K562 (cell line): Measurements from ENCODE around the gene SPAG7. TPM values are rescaled to one million over a fixed set of nuclear protein-coding genes. Genes with fewer than 3 reads are reported as not detected.

Experiments used
- ATAC-seq: fragments of 200-7000 bp; cut with Tn5 transposase; 3 replicates; pipeline ENCODE4 v1.9.1; 2020; ENCODE audit warnings: moderate library complexity
- BruUV-seq: library from RNA; stranded (reverse); fragments of 400-500 nt; replicated peaks from 2 replicates; lab custom pipeline; 2021; lab: Mats Ljungman, UMichigan
- CTCF ChIA-PET: fragments of 300-600 bp; formaldehyde crosslinking; extraction: SDS; loops from one replicate; lab custom pipeline; 2021; ENCODE audit warnings: low intra/inter-chr PET ratio; lab: Yijun Ruan, JAX
- POLR2A ChIA-PET: fragments of 300-600, 350-650 bp; sonication (Branson Sonifier 250); formaldehyde crosslinking; extraction: SDS; loops from one replicate; lab custom pipeline; 2021; ENCODE audit warnings: antibody characterized with exemption, inconsistent platforms; lab: Yijun Ruan, JAX
- DNase-seq, 4 experiments: peaks; one replicate each; pipeline versions ENCODE4 v3.0.0 to v3.0.0-alpha.2; 2011 to 2018; ENCODE audit warnings: low spot score in 3 of 4, mixed read lengths in 3 of 4; ENCODE audit errors: extremely low read depth in 1 of 4
- FAIRE-seq: peaks from 2 replicates; lab custom pipeline; 2011; peaks lifted over from hg19 to GRCh38; lab: Jason Lieb, UNC
- H2AFZ ChIP-seq: 2 replicates; pipeline ENCODE4 v1.6.0; 2011; ENCODE audit warnings: low read depth, low read length, control low read depth, inconsistent platforms
- H3K27ac ChIP-seq: fragments of 200-600 bp; 3 replicates; pipeline ENCODE4 v1.8.0; 2011; ENCODE audit warnings: low read depth, mild to moderate bottlenecking, control low read depth, inconsistent platforms, low read length, moderate library complexity, mixed read lengths; ENCODE audit errors: extremely low read depth
- H3K27me3 ChIP-seq, 2 experiments: fragments of 300-600 bp in 1 of 2; 2 replicates in 1 of 2; 3 replicates in 1 of 2; pipeline versions ENCODE4 v1.6.0 to v1.8.0; 2011; ENCODE audit warnings: inconsistent platforms in 2 of 2, low read length in 2 of 2, mild to moderate bottlenecking in 1 of 2, mixed read lengths in 1 of 2, moderate library complexity in 1 of 2; ENCODE audit not compliant: control insufficient read depth in 2 of 2, insufficient read depth in 2 of 2
- H3K36me3 ChIP-seq: fragments of 300-600 bp; 3 replicates; pipeline ENCODE4 v1.8.0; 2011; ENCODE audit warnings: mild to moderate bottlenecking, low read length, inconsistent platforms; ENCODE audit not compliant: control insufficient read depth, insufficient read depth
- H3K4me1 ChIP-seq, 2 experiments: fragments of 200-600 bp in 1 of 2; replicated peaks in 1 of 2; 2 replicates in 1 of 2; 3 replicates in 1 of 2; pipeline versions ENCODE4 v1.5.1 to v1.8.0; 2011; ENCODE audit warnings: inconsistent platforms in 2 of 2, low read length in 2 of 2, mild to moderate bottlenecking in 1 of 2, mixed read lengths in 1 of 2, moderate library complexity in 1 of 2; ENCODE audit not compliant: control insufficient read depth in 2 of 2, insufficient read depth in 2 of 2
- H3K4me2 ChIP-seq: 2 replicates; pipeline ENCODE4 v1.6.1; 2011; ENCODE audit warnings: low read length, control low read depth, inconsistent platforms, mixed read lengths; ENCODE audit not compliant: insufficient read depth
- H3K4me3 ChIP-seq: fragments of 200-600 bp; sonication (generic), shearing (Covaris generic); 2 replicates; pipeline ENCODE4 v1.5.1; 2016; ENCODE audit warnings: control low read depth, inconsistent platforms
- H3K79me2 ChIP-seq: fragments of 200-600 bp; 3 replicates; pipeline ENCODE4 v1.8.0; 2011; ENCODE audit warnings: low read length, inconsistent platforms; ENCODE audit not compliant: control insufficient read depth, insufficient read depth
- H3K9ac ChIP-seq, 2 experiments: 2 replicates each; pipeline versions ENCODE4 v1.6.0 to v1.6.1; 2011; ENCODE audit warnings: low read depth in 2 of 2, low read length in 2 of 2, control low read depth in 1 of 2, inconsistent platforms in 1 of 2, mild to moderate bottlenecking in 1 of 2, mixed read lengths in 1 of 2; ENCODE audit not compliant: insufficient read depth in 1 of 2
- H3K9me1 ChIP-seq: one replicate; pipeline ENCODE4 v1.6.0; 2011; ENCODE audit warnings: inconsistent platforms, mild to moderate bottlenecking, low read length, moderate library complexity; ENCODE audit not compliant: control insufficient read depth, insufficient read depth
- H3K9me3 ChIP-seq: replicated peaks from 2 replicates; pipeline ENCODE4 v1.5.1; 2011; ENCODE audit warnings: low read depth, low read length, inconsistent platforms; ENCODE audit not compliant: control insufficient read depth, insufficient read depth
- H4K20me1 ChIP-seq: replicated peaks from 2 replicates; pipeline ENCODE4 v1.6.1; 2011; ENCODE audit warnings: low read length, inconsistent platforms, mixed read lengths; ENCODE audit not compliant: control insufficient read depth, insufficient read depth
- ARNT ChIP-seq, 2 experiments: fragments of 450-650 bp; IDR thresholded peaks; 2 replicates each; pipeline ENCODE4 v1.6.1; 2016; ENCODE audit warnings: mild to moderate bottlenecking in 1 of 2
- CCAR2 ChIP-seq: fragments of 200-400 bp; formaldehyde crosslinking; IDR thresholded peaks from 2 replicates; pipeline ENCODE4 v1.6.1; 2017; ENCODE audit warnings: mild to moderate bottlenecking, low read depth, low read length
- CEBPB ChIP-seq: fragments of 450-650 bp; IDR thresholded peaks from 2 replicates; pipeline ENCODE4 v1.6.1; 2016; ENCODE audit warnings: missing genetic modification characterization, missing compliant biosample characterization
- EWSR1 ChIP-seq: fragments of 450-650 bp; IDR thresholded peaks from 2 replicates; pipeline ENCODE4 v1.6.1; 2018; ENCODE audit warnings: borderline replicate concordance, mild to moderate bottlenecking, low read depth, moderate library complexity; ENCODE audit not compliant: partially characterized antibody
- GABPB1 ChIP-seq: sonication (generic); formaldehyde crosslinking; IDR thresholded peaks from 2 replicates; pipeline ENCODE4 v1.8.0; 2022; ENCODE audit warnings: mild to moderate bottlenecking, missing genetic modification reagents
- NFXL1 ChIP-seq: fragments of 450-650 bp; formaldehyde crosslinking; IDR thresholded peaks from 2 replicates; pipeline ENCODE4 v1.4.0; 2021; ENCODE audit warnings: mild to moderate bottlenecking
- PML ChIP-seq: IDR thresholded peaks from 2 replicates; pipeline ENCODE4 v1.6.1; 2012; ENCODE audit warnings: low read length, inconsistent platforms
- POLR2AphosphoS5 ChIP-seq: IDR thresholded peaks from 2 replicates; pipeline ENCODE4 v1.6.1; 2011; ENCODE audit warnings: mild to moderate bottlenecking, low read depth, low read length, moderate library complexity; ENCODE audit not compliant: control insufficient read depth, insufficient read depth
- RBFOX2 ChIP-seq: fragments of 200-400 bp; formaldehyde crosslinking; IDR thresholded peaks from 2 replicates; pipeline ENCODE4 v1.6.1; 2017; ENCODE audit warnings: low read depth, mild to moderate bottlenecking, low read length, moderate library complexity
- SETDB1 ChIP-seq: IDR thresholded peaks from one replicate; pipeline ENCODE4 v1.6.1; 2012; ENCODE audit warnings: low read length, control low read depth, inconsistent platforms
- SMAD2 ChIP-seq: fragments of 150-350 bp; IDR thresholded peaks from 2 replicates; pipeline ENCODE4 v1.6.1; 2014; ENCODE audit warnings: low read depth, mild to moderate bottlenecking, low read length
- SPI1 ChIP-seq: IDR thresholded peaks from 2 replicates; pipeline ENCODE4 v1.6.1; 2011; ENCODE audit warnings: low read depth, low read length, control low read depth, borderline replicate concordance
- THRAP3 ChIP-seq: fragments of 450-650 bp; IDR thresholded peaks from 2 replicates; pipeline ENCODE4 v1.6.1; 2016; ENCODE audit warnings: mild to moderate bottlenecking, inconsistent platforms, borderline replicate concordance
- TSC22D4 ChIP-seq: fragments of 450-650 bp; IDR thresholded peaks from 2 replicates; pipeline ENCODE4 v1.6.1; 2016; ENCODE audit warnings: missing genetic modification characterization, missing biosample characterization, control low read depth
- ZNF165 ChIP-seq: fragments of 250-450 bp; sonication (Bioruptor Pico); IDR thresholded peaks from 2 replicates; pipeline ENCODE4 v1.4.0; 2020; ENCODE audit warnings: borderline replicate concordance
- ZNF282 ChIP-seq: sonication (generic); formaldehyde crosslinking; IDR thresholded peaks from 2 replicates; pipeline ENCODE4 v1.8.1; 2023; ENCODE audit warnings: missing genetic modification reagents
- WGBS: fragments of 100-300 bp; shearing (Covaris generic); methylation state at CpG from one replicate; pipeline ENCODE4 v1.1.6; 2016; ENCODE audit warnings: low coverage, mixed read lengths; ENCODE audit not compliant: insufficient coverage; ENCODE audit errors: missing lambda C conversion rate; 5-methylcytosine and 5-hydroxymethylcytosine counted together
- in situ Hi-C: fragments of 300-500 bp; cut with MboI; formaldehyde crosslinking; loops from 4 replicates; pipeline ENCODE4 v1.15.0; 2018; ENCODE audit warnings: inconsistent platforms, mixed read lengths
- intact Hi-C: fragments of 100-400 bp; cut with micrococcal nuclease; formaldehyde crosslinking; loops from 2 replicates; pipeline ENCODE4 v1.14.2; 2022
- polyA plus RNA-seq, 8 experiments: library from polyadenylated mRNA; depleted of rRNA in 4 of 8; stranded (reverse) in 5 of 8; unstranded in 3 of 8; fragments of >200 nt; fragmentation: Nextera tagmentation in 2 of 8; fragmentation: Illumina TruSeq in 1 of 8; extraction: Ambion mirVana in 2 of 8; extraction: Trizol in 1 of 8; gene quantifications; 2 replicates each; pipeline versions ENCODE4 v1.2.1 to v1.2.3, GENCODE V29; 2011 to 2014; ENCODE audit warnings: inconsistent platforms in 1 of 8, missing spikeins in 1 of 8
- total RNA-seq, 7 experiments: library from RNA; depleted of rRNA in 6 of 7; stranded (reverse); fragments of >200 nt in 6 of 7; fragmentation: Illumina TruSeq in 2 of 7; extraction: Trizol in 2 of 7; gene quantifications; 2 replicates each; pipeline versions ENCODE4 v1.2.1 to v1.2.3, GENCODE V29; 2011 to 2021; ENCODE audit warnings: low replicate concordance in 1 of 7
- TF ChIP-seq, protein P1 (sequence below), 2 experiments: IDR thresholded peaks; 2 replicates each; pipeline ENCODE4 v1.6.1; 2012; ENCODE audit warnings: improper control_type of control experiment in 2 of 2, low read depth in 2 of 2, low read length in 2 of 2, borderline replicate concordance in 1 of 2
- TF ChIP-seq, protein P2 (sequence below), 2 experiments: fragments of 450-650 bp; conservative IDR thresholded peaks; 2 replicates each; pipeline ENCODE4 v1.6.1; 2017; ENCODE audit warnings: mild to moderate bottlenecking in 2 of 2, moderate library complexity in 2 of 2

SPAG7 gene
- total and polyA plus RNA-seq, 9 of the 15 experiments (the other 6 are each of a cell fraction or from before 2014, with no cell fraction given), result 5.6 to 53.5 (median 36.3) TPM

- TF ChIP-seq POLR2AphosphoS5 (peak; percentile 48; the same call in 1 of the 2 replicates), ZNF165 (no peak), CEBPB (no peak), EWSR1 (peak; percentile 57), GABPB1 (CRISPR knock-in tag) (0 out of 2 replicates have a peak, but pooled peaks have one; percentile 42), THRAP3 (peak; percentile 45; the same call in 1 of the 2 replicates)
- TF ChIP-seq, protein P1, sequence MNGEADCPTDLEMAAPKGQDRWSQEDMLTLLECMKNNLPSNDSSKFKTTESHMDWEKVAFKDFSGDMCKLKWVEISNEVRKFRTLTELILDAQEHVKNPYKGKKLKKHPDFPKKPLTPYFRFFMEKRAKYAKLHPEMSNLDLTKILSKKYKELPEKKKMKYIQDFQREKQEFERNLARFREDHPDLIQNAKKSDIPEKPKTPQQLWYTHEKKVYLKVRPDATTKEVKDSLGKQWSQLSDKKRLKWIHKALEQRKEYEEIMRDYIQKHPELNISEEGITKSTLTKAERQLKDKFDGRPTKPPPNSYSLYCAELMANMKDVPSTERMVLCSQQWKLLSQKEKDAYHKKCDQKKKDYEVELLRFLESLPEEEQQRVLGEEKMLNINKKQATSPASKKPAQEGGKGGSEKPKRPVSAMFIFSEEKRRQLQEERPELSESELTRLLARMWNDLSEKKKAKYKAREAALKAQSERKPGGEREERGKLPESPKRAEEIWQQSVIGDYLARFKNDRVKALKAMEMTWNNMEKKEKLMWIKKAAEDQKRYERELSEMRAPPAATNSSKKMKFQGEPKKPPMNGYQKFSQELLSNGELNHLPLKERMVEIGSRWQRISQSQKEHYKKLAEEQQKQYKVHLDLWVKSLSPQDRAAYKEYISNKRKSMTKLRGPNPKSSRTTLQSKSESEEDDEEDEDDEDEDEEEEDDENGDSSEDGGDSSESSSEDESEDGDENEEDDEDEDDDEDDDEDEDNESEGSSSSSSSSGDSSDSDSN (IDR thresholded peaks at IDR 0.05; ENCODE audit: borderline replicate concordance in 1 of 2, low read depth in 2 of 2, low read length in 2 of 2), result no peak
These were observed 23.0 kb downstream of the SPAG7 start (continued) for GRCh38 chr17:4944554-4945175.

- intact Hi-C loops (no loop called here), in situ Hi-C loops (no loop called here)
- Histone ChIP-seq H3K4me1 (peaks cover 20 to 26% of the 10 kb centered on the region in 2 experiments; a peak in 4 of 5 replicates), H3K36me3 (peaks cover 65% of the 10 kb centered on the region), H3K9ac (peak overlapping the region in 1 of 2 experiments; percentile 73; a peak in 1 of 4 replicates), H3K27me3 (no peaks in the 10 kb centered on the region), H3K4me2 (no peak overlapping the region), H3K27ac (peak overlapping the region; percentile 79; the same call in 2 of the 3 replicates), H3K9me3 (no peaks in the 10 kb centered on the region), H4K20me1 (peaks cover 22% of the 10 kb centered on the region), H3K79me2 (peaks cover 85% of the 10 kb centered on the region), H3K4me3 (no peak overlapping the region), H3K9me1 (no peaks in the 10 kb centered on the region), H2AFZ (no peak overlapping the region)
- WGBS, result 52% methylated on average over 3 of the region's 3 CpGs
- DNase-seq (no peak), ATAC-seq (no peak), FAIRE-seq (no peak)
- ChIA-PET POLR2A (interaction anchor here (0.6 to 1.6 kb wide), 4 partner anchors 13 to 53 kb away, joined by 3 read pairs; partner anchors contain the start of genes INCA1 and KIF1C), CTCF (no interaction called here)
- no TSS peak for BruUV-seq
- TF ChIP-seq ZNF282 (CRISPR knock-in tag) (no peak), TSC22D4 (tag) (no peak), ARNT (IDR thresholded peaks at IDR 0.05) (no peak), RBFOX2 (peak; percentile 60), SETDB1 (no peak), NFXL1 (CRISPR knock-in tag) (0 out of 2 replicates have a peak, but pooled peaks have one; percentile 33), SMAD2 (no peak), CCAR2 (no peak), GABPB1 (CRISPR knock-in tag) (no peak), PML (0 out of 2 replicates have a peak, but pooled peaks have one; percentile 18), SPI1 (peak; percentile 43; the same call in 1 of the 2 replicates)
- TF ChIP-seq, protein P2, sequence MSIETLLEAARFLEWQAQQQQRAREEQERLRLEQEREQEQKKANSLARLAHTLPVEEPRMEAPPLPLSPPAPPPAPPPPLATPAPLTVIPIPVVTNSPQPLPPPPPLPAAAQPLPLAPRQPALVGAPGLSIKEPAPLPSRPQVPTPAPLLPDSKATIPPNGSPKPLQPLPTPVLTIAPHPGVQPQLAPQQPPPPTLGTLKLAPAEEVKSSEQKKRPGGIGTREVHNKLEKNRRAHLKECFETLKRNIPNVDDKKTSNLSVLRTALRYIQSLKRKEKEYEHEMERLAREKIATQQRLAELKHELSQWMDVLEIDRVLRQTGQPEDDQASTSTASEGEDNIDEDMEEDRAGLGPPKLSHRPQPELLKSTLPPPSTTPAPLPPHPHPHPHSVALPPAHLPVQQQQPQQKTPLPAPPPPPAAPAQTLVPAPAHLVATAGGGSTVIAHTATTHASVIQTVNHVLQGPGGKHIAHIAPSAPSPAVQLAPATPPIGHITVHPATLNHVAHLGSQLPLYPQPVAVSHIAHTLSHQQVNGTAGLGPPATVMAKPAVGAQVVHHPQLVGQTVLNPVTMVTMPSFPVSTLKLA (conservative IDR thresholded peaks at IDR 0.05), result no peak
These were observed 23.5 kb downstream of the SPAG7 start for GRCh38 chr17:4944163-4944553.
